Stimulated activated CD8-positive, alpha-beta memory T cell treated with anti-CD3 and anti-CD28 coated beads, Interleukin-7, amount 100 ng/mL, for 4 hours (primary cell): Measurements from ENCODE around the gene CDK2.
"Not testable (repeated sequence)": the region's sequence is repeated elsewhere in the genome, so short reads cannot be mapped to it uniquely, and the experiment has no call there.

Source experiments
- DNase-seq, 2 donors: peaks; one replicate each; pipeline ENCODE4 v3.0.0-alpha.2; 2020; ENCODE audit warnings: low read depth in 2 of 2

The CDK2 gene

DNA sequence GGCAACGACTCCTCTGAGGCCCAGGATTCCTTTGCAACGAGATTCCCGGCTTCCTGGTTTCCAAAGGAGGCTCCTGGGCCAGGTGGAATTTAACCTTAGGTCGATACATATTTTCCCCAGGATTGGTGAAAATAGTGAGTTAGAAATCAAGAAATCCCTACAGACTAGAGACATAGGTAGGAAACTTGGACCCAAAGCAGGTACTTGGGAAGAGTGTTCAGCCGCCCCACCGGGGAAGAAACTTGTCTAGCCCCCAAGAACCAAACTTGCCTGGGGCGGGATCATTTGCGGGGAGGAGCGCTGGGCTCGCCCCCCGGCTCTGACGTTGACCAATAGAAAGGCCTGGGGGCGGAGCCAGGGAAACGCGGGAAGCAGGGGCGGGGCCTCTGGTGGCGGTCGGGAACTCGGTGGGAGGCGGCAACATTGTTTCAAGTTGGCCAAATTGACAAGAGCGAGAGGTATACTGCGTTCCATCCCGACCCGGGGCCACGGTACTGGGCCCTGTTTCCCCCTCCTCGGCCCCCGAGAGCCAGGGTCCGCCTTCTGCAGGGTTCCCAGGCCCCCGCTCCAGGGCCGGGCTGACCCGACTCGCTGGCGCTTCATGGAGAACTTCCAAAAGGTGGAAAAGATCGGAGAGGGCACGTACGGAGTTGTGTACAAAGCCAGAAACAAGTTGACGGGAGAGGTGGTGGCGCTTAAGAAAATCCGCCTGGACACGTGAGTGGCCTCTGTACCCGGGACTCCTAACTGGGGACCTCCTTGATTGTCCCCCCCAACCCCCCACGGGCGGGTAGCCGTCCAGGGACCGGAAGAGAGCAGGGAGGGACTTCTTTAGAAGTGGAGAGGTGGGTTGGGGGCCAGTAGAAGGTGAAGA, at the start of gene CDK2:
Gene CDK2, plus strand, starts transcription at position 423 of the 874 bp plus-strand sequence. Its CDS starts 179 bp downstream, at position 602.
- peak; percentile 83 for DNase-seq

DNA sequence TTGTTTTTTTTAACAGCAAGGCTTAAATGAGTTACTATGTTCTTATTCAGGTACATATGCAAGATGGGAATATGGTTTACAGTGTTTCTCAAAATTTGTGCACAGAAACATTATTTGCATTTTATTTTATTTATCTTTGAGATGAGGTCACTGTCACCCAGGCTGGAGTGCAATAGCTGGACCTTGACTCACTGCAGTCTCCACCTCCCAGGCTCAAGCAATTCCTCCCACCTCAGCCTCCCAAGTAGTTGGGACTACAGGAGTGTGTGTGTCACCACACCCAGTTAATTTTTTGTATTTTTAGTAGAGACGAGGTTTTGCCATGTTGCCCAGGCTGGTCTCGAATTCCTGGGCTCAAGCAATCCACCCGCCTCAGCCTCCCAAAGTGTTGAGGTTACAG, 47.6 kb upstream of the CDK2 start:
- DNase-seq: not testable (repeated sequence)

DNA sequence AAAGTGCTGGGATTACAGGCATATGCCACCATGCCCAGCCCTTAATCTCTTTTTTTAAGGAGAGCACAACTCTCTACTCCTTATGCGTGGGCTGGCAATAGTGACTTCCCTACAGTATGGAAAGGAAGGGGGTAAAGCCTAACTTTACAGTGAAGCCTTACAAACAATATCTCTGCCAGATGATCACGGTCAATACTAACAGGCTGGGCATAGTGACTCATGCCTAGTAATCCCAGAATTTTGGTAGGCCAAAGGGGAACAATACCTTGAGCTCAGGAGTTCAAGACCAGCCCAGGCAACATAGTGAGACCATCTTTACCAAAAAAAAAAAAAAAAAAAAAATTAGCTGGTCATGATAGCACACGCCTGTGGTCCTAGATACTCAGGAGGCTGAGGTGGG, 44.5 kb upstream of the CDK2 start:
- DNase-seq: no peak

DNA sequence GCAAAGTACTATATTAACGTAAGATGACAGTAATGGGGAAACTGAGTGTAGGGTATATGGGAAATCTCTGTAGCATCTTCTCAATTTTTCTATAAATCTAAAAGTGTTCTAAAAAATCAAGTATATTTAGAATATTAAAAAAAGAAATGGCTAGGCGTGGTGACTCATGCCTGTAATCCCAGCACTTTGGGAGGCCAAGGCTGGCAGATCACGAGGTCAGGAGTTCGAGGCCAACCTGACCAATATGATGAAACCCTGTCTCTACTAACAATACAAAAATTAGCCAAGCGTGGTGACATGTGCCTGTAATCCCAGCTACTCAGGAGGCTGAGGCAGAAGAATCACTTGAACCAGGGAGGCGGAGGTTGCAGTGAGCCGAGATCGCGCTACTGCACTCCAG, 43.0 kb upstream of the CDK2 start:
- DNase-seq: not testable (repeated sequence)

DNA sequence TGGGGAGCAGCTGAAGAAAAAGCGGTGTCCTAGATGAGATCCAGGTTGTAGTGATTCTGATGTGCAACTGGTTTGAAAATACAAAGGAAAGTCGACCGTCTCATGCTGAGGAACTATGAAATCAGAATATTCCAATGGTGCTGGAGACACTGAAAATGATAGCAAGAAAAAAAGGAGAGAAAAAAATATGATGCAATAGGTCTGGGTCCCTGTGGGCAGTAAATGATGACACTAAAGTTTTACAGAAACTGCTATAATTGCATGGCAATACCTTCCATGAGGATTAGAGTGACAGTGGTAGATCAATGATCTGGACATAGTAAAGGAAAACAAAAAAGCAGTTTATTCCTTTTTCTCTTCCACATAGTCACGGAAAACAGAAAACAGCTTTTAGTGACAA, 41.3 kb upstream of the CDK2 start:
- no peak for DNase-seq

DNA sequence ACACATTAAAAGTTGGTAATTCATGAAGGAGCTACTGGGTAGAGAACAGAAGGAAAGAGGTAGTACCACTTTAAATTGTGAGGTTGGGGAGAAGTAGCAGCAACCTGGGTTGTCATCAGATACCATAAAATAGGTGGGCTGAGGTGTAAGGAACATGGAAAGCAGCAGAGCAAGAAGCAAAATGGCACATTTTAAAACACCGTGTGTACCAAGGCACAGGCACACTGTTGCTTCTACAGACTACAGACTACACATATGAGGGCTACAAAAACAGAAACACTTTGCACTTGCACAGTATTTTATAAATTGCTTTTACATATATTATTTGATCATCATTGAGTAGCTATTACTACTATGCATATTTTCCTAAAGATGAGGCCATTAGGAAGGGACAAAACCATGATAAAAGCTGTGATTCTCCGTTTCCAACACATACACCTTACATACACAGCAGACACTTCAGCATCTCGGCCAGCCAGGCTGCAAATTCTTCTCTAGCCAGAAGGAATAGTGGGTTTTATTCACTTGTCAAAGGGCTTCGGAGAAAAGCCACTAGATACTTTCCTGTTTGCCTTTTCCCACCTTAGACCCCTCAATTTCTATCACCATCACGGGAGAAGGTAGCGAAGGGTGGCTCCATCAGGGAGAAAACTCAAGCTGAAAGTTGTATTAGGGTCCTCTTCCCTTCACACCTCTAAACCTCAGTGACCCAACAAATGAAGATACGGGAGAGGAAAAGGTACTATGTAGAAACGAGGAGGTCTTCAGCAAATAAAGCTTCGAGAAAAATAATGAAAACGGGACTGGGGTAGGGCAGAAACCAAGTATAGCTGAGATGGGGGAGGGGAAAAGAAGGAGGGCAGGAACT, 40.5 kb upstream of the CDK2 start:
- DNase-seq: no peak

DNA sequence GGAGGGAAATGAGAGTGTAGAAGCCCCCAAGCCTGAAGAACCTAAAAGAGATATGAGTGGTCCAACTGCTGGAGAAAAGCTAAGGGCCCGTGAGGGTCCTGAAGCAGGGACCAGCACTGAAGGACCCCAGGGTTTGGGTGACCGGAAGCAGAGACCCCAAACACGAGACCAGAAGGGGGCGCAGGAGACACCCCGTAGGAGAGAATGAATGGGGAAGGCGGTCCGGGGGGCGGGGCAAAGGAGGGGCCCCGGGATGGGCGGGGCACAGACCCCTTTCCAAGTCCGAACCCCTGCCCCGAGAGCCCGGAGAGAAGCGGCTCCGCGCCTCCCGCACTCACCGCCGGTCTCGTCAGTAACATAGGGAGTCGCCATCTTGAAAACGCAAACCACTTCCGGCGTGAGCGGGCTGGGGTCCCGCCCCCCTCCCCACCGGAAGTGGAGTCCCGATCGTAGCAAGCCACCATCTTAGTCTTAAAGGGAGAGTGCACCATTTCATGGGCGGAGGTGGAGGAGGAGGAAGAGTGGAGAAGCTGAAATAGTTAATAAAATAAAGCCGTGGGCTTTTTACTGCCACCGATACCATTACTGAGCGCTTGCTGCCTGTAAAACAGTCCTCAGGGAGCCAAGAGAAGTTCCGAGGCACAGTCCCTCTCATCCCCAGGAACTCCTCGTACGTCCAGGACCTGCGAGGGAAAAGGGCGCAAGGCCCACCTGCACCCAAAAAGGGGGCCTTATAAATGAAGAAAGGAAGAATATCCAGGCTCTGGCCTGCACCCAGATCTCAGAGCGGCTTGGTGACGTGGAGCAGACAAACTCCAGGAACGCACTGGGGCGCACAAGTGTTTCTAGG, 39.7 kb upstream of the CDK2 start:
- DNase-seq: peak; percentile 81 to 83

DNA sequence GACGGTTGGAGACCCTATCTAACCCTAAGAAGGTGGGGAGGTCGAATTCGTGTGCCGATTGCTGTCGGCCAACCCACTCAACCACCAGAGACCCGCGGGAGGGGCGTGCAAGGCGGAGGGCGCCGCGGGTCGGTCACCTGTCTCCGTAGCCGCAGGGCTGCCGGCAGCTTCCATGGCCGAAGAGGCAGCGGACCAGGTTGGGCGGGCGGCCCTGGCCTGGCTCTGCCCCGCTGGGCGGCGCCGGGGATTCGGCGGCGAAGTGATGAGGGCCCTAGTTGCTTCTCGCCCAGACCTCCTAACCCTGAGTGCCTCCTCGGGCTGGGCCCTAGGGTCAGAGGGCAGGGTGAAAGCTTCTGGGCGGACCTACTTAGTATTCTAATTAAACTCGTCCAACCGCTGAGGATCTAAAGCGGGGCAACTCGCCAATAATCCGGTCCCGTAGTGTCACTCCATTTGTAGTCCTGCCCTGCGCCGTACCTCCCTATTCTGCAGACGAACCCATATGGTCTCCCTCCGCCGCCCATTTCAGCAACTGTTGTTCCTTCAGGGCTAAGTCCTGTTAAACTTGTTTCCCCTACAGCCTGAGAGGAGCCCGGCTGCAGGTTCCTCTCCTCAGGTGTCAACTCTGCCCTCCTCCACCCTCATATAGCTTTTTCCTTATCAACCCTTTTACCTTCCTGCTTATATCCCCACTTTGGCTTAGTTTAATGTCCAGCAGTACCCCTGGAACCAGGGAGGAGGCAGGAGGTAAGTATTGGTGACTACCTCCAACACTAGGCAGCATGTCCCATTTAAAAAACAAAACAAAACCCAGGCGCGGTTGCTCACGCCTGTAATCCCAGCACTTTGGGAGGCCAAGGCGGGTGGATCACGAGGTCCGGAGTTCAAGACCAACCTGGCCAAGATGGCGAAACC, 38.8 kb upstream of the CDK2 start, which contains the start of gene PYM1:
Gene PYM1, minus strand, starts transcription at position 307 of the 915 bp plus-strand sequence. Its CDS starts 133 bp downstream, at position 174.
- peak; percentile 38 to 48 for DNase-seq

DNA sequence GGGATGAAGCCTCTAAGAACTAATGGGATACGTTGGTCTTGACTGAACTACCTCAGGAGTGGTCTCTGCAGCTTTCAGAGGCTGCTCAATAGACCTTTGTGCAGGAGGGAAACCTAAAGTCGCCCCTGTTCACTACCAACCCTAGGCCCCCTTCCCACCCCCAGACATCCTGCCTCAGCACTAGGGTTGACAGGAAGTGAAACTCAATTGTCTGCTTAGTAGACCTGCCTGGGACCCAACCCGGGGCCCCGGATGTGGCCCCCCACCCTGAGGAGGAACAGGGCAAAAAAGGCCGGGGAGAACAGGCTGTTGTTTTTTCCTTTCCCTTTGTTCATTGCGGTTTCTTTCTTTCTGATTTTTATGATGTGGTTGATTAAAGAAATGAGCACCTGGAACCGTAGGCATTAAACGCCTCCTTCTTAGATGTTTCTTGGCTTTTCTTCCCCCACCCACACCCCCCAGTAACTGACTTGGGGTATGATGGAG, 37.3 kb upstream of the CDK2 start:
- peak; percentile 79 to 81 for DNase-seq

DNA sequence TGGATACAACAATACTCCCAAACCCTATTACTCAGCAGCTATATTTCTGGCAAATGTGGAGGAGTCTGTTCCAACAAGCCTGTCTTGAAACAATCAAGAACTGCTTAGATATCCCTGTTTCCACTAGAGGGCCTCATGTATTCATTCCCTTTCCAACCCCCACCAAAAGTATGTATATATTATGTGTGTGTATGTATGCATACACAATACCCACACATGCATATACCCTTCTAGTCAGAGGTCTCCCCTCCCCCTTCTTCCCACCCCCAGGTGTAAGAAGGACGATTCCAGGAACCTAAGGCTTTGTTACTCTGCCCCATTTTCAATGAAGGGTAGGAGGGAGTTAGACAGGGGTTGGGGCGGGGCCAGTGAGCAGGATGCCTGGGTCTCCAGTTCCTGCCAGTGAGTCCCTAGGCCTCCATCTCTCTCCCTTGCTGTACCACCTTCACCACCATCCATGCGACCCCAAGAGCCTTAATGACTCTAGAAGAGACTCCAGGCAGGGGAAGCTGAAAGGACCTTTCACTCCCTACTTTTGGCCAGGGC, 35.8 kb upstream of the CDK2 start, which contains the start of gene DGKA:
Gene DGKA, plus strand, starts transcription at position 392 of the 546 bp plus-strand sequence. CDS start 5,342 bp downstream, outside the sequence.
- peak; percentile 77 for DNase-seq

DNA sequence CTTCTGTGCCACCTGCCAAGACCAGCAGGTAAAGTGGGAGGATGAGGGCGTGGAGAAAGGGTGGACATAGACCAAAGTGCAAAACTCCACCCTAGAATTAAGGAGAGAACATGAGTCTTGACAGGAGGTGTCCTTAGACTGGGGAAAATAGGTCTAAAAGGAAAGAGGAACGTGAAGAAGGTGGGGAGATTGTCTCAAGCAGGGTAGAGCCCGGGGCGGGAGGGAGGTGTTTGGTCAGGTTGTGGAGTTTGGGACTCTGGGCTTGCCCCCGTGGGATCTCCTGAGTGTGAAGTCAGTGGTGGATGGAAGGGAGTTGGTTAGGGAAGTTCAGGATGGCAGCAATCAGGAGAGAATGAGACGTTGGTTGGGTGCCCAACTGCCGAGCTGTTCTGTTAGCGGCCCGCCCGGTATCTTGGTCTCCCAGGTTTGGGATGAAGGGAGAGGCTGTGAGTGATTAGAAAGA, 35.3 kb upstream of the CDK2 start:
- no peak for DNase-seq

DNA sequence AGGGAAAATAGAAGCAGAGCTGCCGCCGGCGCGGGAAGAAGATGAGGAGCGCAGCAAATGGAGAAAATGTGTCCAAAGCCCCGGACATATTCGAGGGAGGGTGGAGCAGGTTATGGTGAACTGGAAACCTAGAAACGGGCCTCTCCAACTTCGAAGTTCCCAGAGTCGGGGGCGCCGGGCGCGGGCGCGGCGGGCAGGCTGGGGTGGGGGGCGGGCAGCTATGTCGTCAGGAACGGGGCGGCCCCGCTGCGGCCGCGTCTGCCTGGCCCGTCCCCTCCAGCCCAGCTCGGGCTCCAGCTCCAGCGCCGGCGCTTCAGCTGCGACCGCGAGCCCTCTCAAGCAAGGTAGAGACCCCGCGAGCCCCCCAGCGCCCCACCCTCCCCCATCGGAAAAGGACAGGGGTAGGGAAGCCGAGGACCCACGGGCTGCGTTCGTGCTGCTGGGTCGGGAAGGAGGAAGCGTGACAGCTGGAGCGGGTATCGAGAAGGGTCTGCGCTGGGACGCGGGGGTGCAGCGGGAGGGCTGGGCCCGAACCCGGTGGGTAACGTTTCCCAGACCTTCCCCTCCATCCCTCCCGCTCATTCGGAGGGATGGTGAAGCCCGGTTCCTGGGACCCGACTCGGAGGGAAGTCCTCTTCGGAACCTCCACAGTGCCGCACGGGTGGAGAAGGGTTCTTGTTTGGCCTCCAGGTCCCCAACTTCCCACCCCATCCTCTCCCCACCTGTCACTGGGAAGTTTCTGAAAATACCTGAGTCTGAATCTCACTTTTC, 34.7 kb upstream of the CDK2 start:
- peak in 1 of 2 donors; percentile 30 for DNase-seq

DNA sequence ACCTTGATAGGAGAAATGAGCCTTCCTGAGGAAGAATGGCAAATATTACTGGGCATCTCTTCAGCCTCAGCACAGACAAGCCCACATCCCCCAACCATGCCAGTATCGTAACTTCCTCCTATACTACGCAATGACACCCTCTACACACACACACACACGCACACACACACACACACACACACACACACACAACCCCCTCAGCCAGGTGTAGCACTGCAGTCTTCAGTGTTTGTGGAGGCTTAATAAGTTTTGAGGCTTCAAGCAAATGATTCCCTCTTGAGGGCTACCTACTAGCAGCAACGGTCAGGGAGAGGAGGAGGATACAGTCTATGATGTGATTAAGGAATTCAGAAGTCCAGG, 34.1 kb upstream of the CDK2 start:
- no peak for DNase-seq

DNA sequence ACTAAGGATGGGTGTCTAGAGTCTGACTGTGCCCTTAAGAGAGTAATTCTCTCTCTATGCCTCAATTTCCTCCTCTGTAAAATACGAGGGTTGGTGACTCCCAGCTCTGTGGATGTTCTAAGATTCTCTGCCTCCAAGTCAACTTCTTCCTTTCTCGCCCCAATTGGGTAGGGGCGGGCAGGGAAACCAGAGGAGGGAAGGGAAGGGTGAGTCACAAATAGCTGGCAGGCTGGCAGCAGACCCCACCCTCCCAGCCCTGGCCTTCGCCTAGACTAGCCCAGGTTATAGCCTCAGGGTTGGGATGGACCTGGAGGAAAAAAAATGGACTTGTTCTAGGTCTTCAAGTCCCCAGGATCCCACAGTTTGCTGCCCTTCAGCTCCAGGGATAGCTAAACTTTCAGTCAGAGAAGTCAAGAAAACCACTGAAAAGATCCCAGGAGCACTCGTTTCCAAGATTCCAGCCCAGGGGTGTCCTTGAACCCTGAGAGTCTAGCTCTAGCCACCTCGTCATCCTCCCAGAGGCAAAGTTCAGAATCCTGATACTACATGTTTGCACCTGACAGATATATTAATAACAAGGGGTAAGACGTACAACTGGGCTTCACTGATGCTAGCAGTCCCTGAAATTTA, 33.3 kb upstream of the CDK2 start:
- no peak for DNase-seq

DNA sequence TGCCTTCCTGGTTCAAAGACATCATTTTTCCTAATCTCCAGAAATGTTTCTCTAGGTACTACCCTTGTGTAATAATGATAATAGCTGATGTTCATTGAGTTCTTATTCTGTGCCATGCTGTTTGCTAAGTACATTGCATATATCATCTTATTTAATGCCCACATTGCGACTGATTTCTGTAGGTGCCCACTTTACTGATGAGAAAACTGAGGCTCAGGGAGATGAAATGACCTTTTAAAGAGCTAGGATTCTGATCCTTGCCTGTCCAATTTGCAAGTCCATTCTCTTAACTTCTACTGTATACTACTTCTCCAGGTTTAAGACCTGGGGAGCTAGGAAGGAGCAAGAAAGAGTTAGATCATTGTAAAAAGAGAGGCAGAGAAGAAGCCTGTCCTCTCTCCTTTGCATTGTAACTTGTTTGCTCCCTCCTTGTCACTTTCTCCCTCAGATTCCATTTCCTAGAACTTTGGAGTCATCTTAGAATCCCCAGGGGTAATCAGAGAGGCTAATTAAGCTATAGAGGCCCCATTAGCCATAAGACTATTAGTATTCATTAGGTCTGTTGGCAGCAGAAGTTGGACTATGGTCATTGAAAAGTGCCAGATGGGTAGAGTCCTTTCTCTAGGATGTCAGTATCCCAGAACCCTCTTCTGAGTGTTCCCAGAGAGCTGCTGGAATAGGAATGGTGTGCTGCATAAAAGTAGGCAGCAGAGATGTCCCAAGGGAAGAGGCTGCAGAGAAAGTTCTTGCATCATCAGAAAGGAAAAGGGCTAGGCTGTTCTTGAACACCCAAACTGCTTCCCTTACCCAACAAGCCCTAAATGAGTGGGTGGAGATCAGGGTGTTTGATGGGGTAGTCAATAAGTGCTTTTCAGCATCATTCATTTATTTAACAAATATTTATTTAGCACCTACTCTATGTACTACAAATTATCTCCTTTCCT, 32.6 kb upstream of the CDK2 start:
- no peak for DNase-seq

DNA sequence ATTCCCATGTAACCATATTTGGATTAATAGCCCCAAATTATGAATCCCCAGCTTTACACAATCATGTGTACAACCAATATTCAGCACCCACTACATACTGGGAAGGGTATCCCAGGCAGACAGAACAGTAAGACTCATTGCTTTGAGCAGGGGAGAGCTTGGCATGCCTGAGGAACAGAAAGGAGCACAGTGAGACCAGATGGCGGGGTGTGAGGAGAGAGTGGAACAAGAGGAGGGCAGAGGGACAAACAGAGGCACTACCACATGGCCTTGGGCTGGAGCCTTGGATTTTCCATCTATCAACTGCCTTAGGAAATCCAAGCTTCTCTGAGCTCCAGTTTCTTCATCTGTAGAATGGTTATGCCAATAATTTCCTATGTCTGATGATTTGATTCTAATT, 31.9 kb upstream of the CDK2 start:
- no peak for DNase-seq

DNA sequence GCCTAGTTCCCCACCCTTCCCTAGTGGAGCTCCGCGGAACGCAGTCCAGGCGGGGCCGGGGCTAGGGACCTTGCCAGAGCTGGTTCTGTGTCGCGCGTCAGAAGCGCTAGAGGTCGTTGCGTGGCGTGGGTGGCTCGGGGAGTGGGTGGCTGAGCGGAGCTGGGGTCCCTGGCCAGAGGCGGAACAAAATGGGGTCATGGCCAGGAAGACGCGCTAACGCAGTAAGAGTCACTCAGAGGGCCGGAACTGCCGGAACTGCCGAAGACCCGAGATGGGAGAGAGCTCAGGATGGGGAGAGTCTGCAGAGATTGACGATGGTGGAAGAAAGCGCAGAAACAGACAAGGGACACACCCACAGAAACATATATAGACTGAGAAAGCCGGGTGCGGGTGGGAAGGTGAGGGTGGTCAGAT, 30.9 kb upstream of the CDK2 start:
- DNase-seq: no peak
